AG20443 (cell line): Measurements from ENCODE around the gene DIS3.
"Not testable (repeated sequence)": the region's sequence is repeated elsewhere in the genome, so short reads cannot be mapped to it uniquely, and the experiment has no call there.

ENCODE experiments used
- DNase-seq: peaks from one replicate; pipeline ENCODE4 v3.0.0; 2012; ENCODE audit warnings: low spot score, mixed read lengths

Gene DIS3

GRCh38 chr13:72740015-72740414, 41.7 kb downstream of the DIS3 start:
- DNase-seq, result no peak

GRCh38 chr13:72737033-72737432, 44.7 kb downstream of the DIS3 start:
- DNase-seq, result no peak

- DNase-seq, result no peak
Measured at GRCh38 chr13:72728290-72728605, 53.5 kb downstream of the DIS3 start.

GRCh38 chr13:72727417-72728289, 54.0 kb downstream of the DIS3 start, which contains the start of the genes BORA and MZT1:
BORA (plus strand) TSS chr13:72727923; CDS start chr13:72728941, 1,018 bp downstream.
MZT1 (minus strand) TSS chr13:72727629; CDS start chr13:72727602, 27 bp downstream.
- peak; percentile 96 for DNase-seq

- peak; percentile 41 for DNase-seq
Measured at GRCh38 chr13:72726726-72727416, 54.8 kb downstream of the DIS3 start.

- DNase-seq, result not testable (repeated sequence)
Measured at GRCh38 chr13:72726185-72726584, 55.5 kb downstream of the DIS3 start.

- DNase-seq, result no peak
Measured at GRCh38 chr13:72716776-72717175, 64.9 kb downstream of the DIS3 start.
